ENCODE data around the gene PCDH9. TPM values are rescaled to one million over a fixed set of nuclear protein-coding genes. Genes with fewer than 3 reads are reported as not detected.

PCDH9 gene
- total RNA-seq, 1 experiment from 2014 or later = 10.1 TPM

- H3K9me3 Mint-ChIP-seq (ENCODE audit: unreplicated experiment) = peaks cover 22% of the 10 kb centered on the region
- H3K36me3 Mint-ChIP-seq (ENCODE audit: insufficient read depth, unreplicated experiment) = no peaks in the 10 kb centered on the region
- no peak for TF ChIP-seq CTCF (IDR thresholded peaks at IDR 0.05; ENCODE audit: unreplicated experiment)
- intact Hi-C loops (cut with micrococcal nuclease) = no loop called here
- no TSS peak for BruUV-seq (replicated peaks)
- POLR2A ChIA-PET = interaction anchor here (0.7 kb wide), 1 partner anchor 18 kb away, joined by 3 read pairs; no protein-coding TSS in a partner anchor
- CTCF ChIA-PET = interaction anchor here (0.6 kb wide), 2 partner anchors 459 to 700 kb away, joined by 3 read pairs; no protein-coding TSS in a partner anchor
- no peak overlapping the region for H3K27ac Mint-ChIP-seq (ENCODE audit: low read depth, unreplicated experiment)
- DNase-seq (ENCODE audit: unreplicated experiment) = no peak
- H3K27me3 Mint-ChIP-seq (ENCODE audit: insufficient read depth, unreplicated experiment) = no peaks in the 10 kb centered on the region
- no peak overlapping the region for H3K4me3 Mint-ChIP-seq (ENCODE audit: unreplicated experiment)
- no peaks in the 10 kb centered on the region for H3K4me1 Mint-ChIP-seq (ENCODE audit: insufficient read depth, unreplicated experiment)
These were observed 653.8 kb downstream of the PCDH9 start for GRCh38 chr13:66576381-66576780.

GRCh38 chr13:66574606-66575005, 655.5 kb downstream of the PCDH9 start:
- POLR2A ChIA-PET = interaction anchor here (1.0 kb wide), 1 partner anchor 83 kb away, joined by 3 read pairs; no protein-coding TSS in a partner anchor

GRCh38 chr13:66567899-66568612, 662.1 kb downstream of the PCDH9 start:
- BruUV-seq (replicated peaks) = no TSS peak
- no peak for DNase-seq (ENCODE audit: unreplicated experiment)
- Mint-ChIP-seq H3K4me1 (ENCODE audit: insufficient read depth, unreplicated experiment) (no peaks in the 10 kb centered on the region), H3K4me3 (ENCODE audit: unreplicated experiment) (no peak overlapping the region), H3K36me3 (ENCODE audit: insufficient read depth, unreplicated experiment) (no peaks in the 10 kb centered on the region), H3K27me3 (ENCODE audit: insufficient read depth, unreplicated experiment) (no peaks in the 10 kb centered on the region), H3K27ac (ENCODE audit: low read depth, unreplicated experiment) (no peak overlapping the region), H3K9me3 (ENCODE audit: unreplicated experiment) (peaks cover 8% of the 10 kb centered on the region)
- ChIA-PET CTCF (interaction anchor here (0.6 kb wide), 1 partner anchor 227 kb away, joined by 3 read pairs; no protein-coding TSS in a partner anchor), POLR2A (no interaction called here)
- no peak for TF ChIP-seq CTCF (IDR thresholded peaks at IDR 0.05; ENCODE audit: unreplicated experiment)
- intact Hi-C loops (cut with micrococcal nuclease) = no loop called here

More at GRCh38 chr13:66574606-66575005, 655.5 kb downstream of the PCDH9 start:
- Mint-ChIP-seq H3K9me3 (ENCODE audit: unreplicated experiment) (peaks cover 22% of the 10 kb centered on the region), H3K27ac (ENCODE audit: low read depth, unreplicated experiment) (no peak overlapping the region), H3K27me3 (ENCODE audit: insufficient read depth, unreplicated experiment) (no peaks in the 10 kb centered on the region), H3K4me3 (ENCODE audit: unreplicated experiment) (no peak overlapping the region), H3K4me1 (ENCODE audit: insufficient read depth, unreplicated experiment) (no peaks in the 10 kb centered on the region), H3K36me3 (ENCODE audit: insufficient read depth, unreplicated experiment) (no peaks in the 10 kb centered on the region)
- no peak for TF ChIP-seq CTCF (IDR thresholded peaks at IDR 0.05; ENCODE audit: unreplicated experiment)
- no TSS peak for BruUV-seq (replicated peaks)
- intact Hi-C loops (cut with micrococcal nuclease) = no loop called here
- DNase-seq (ENCODE audit: unreplicated experiment) = no peak
- CTCF ChIA-PET = no interaction called here

GRCh38 chr13:66565279-66565678, 664.9 kb downstream of the PCDH9 start:
- no peak overlapping the region for H3K27ac Mint-ChIP-seq (ENCODE audit: low read depth, unreplicated experiment)
- DNase-seq (ENCODE audit: unreplicated experiment) = no peak
- H3K4me3 Mint-ChIP-seq (ENCODE audit: unreplicated experiment) = no peak overlapping the region
- H3K4me1 Mint-ChIP-seq (ENCODE audit: insufficient read depth, unreplicated experiment) = no peaks in the 10 kb centered on the region
- no peaks in the 10 kb centered on the region for H3K27me3 Mint-ChIP-seq (ENCODE audit: insufficient read depth, unreplicated experiment)
- POLR2A ChIA-PET = no interaction called here
- no peak for TF ChIP-seq CTCF (IDR thresholded peaks at IDR 0.05; ENCODE audit: unreplicated experiment)
- no TSS peak for BruUV-seq (replicated peaks)
- CTCF ChIA-PET = interaction anchor here (0.6 kb wide), 2 partner anchors 15 to 947 kb away, joined by 3 to 5 read pairs; no protein-coding TSS in a partner anchor
- intact Hi-C loops (cut with micrococcal nuclease) = no loop called here
- H3K36me3 Mint-ChIP-seq (ENCODE audit: insufficient read depth, unreplicated experiment) = no peaks in the 10 kb centered on the region
- no peaks in the 10 kb centered on the region for H3K9me3 Mint-ChIP-seq (ENCODE audit: unreplicated experiment)

All from MCF 10A (cell line).